Kidney epithelial cell (primary cell): ENCODE data around the gene FEM1B. TPM values are rescaled to one million over a fixed set of nuclear protein-coding genes. Genes with fewer than 3 reads are reported as not detected.

Experiments used
- DNase-seq: peaks from one replicate; pipeline ENCODE4 v3.0.0-alpha.2; 2010; ENCODE audit warnings: low read depth
- H3K27me3 ChIP-seq: 2 replicates; pipeline ENCODE4 v1.6.0; 2011; ENCODE audit warnings: low read length; ENCODE audit not compliant: control insufficient read depth, insufficient read depth
- H3K36me3 ChIP-seq: 2 replicates; pipeline ENCODE4 v1.5.1; 2011; ENCODE audit warnings: low read length; ENCODE audit not compliant: control insufficient read depth, insufficient read depth
- H3K4me3 ChIP-seq: 2 replicates; pipeline ENCODE4 v1.5.1; 2011; ENCODE audit warnings: low read depth, mild to moderate bottlenecking, control low read depth, low read length
- CTCF ChIP-seq: IDR thresholded peaks from 2 replicates; pipeline ENCODE4 v1.5.1; 2011; ENCODE audit warnings: mild to moderate bottlenecking, moderate library complexity, low read length, control low read depth, inconsistent platforms; ENCODE audit not compliant: insufficient read depth, poor library complexity, severe bottlenecking
- total RNA-seq: library from RNA; depleted of rRNA; stranded (reverse); fragments of >200 nt; gene quantifications from 2 replicates; pipeline ENCODE4 v1.2.3, GENCODE V29; 2015

The FEM1B gene
- total RNA-seq = 37.6 and 41.3 TPM in 2 replicates

GRCh38 chr15:68277603-68278344, at the start of gene FEM1B:
FEM1B (plus strand) TSS chr15:68277745; CDS start chr15:68278418, 673 bp downstream.
- Histone ChIP-seq H3K27me3 (no peaks in the 10 kb centered on the region), H3K4me3 (peak within 1 kb of the TSS; percentile 95), H3K36me3 (no peaks in the 10 kb centered on the region)
- no peak for TF ChIP-seq CTCF
- DNase-seq = peak; percentile 50

- H3K4me3 ChIP-seq = peak overlapping the region; percentile 81
- H3K36me3 ChIP-seq = no peaks in the 10 kb centered on the region
- no peak for TF ChIP-seq CTCF
- H3K27me3 ChIP-seq = no peaks in the 10 kb centered on the region
- no peak for DNase-seq
Measured at GRCh38 chr15:68228143-68228970, 49.2 kb upstream of the FEM1B start.

- TF ChIP-seq CTCF = no peak
Measured at GRCh38 chr15:68228971-68229385, 48.6 kb upstream of the FEM1B start.

GRCh38 chr15:68229386-68230156, 48.0 kb upstream of the FEM1B start, which contains the start of gene CLN6:
CLN6 (minus strand) TSS chr15:68229728; CDS start chr15:68229584, 144 bp downstream.
- H3K27me3 ChIP-seq = no peaks in the 10 kb centered on the region

More at GRCh38 chr15:68228971-68229385, 48.6 kb upstream of the FEM1B start:
- no peaks in the 10 kb centered on the region for H3K27me3 ChIP-seq
- H3K4me3 ChIP-seq = peak overlapping the region; percentile 81
- H3K36me3 ChIP-seq = no peaks in the 10 kb centered on the region
- DNase-seq = no peak

More at GRCh38 chr15:68229386-68230156, 48.0 kb upstream of the FEM1B start, which contains the start of gene CLN6:
- Histone ChIP-seq H3K4me3 (peak within 1 kb of the TSS; percentile 81), H3K36me3 (no peaks in the 10 kb centered on the region)
- TF ChIP-seq CTCF = no peak
- DNase-seq = no peak
